ENCODE results near the gene HSPA1L.

Gene HSPA1L

DNA sequence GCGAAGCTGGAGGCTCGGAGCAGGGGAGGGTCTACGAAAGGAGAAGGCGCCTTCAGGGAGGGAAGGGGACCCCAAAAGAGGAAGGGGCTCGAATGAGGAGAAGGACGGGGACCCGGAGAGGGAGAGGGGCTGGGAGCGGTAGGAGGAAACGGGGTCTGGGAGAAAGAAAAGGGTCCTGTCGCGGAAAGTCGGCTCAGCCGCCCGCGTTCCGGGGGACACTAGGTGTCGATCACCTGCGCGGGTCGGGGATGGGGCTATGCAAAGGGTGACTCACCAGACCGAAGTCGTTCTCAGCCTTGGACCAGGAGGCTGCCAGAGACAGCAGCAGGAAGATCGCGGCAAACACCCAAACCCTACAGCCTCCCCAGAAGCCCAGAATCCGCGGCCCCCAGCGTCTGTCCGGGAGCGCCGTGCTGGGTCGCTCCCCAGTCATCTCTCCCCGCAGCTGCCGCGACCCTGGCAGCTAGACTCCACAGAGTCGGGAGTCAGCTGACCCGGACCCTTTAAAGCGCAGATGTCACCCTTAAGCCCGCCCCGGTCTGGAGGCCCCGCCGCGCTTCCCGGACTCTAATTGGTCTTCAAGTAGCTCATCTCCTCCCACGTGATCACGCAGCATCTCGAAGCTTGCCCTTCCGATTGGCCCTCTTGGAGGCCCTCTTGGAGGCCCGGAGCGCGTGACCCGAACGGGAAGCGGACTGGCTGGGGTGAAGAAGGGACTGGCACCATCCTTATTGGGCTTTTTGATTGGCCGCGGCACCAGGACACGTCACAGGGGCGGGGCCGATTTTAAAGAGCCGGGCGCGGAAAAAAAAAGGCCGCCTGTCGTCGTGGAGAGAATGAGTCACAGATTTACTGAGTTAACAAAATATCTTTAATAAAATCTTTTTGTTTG is 47.5 kb upstream of the HSPA1L start, which contains the start of gene NEU1:
NEU1 (minus strand) TSS at position 478 of the 892 bp plus-strand sequence; CDS start at position 433, 45 bp downstream.
- Histone ChIP-seq H3K27me3 (ENCODE audit: insufficient read depth, low read length) (no peaks in the 10 kb centered on the region), H4K20me1 (ENCODE audit: insufficient read depth, low read length) (no peaks in the 10 kb centered on the region), H3K79me2 (ENCODE audit: insufficient read depth, low read length) (no peaks in the 10 kb centered on the region), H3F3A (ENCODE audit: insufficient read depth, low read length) (no peaks in the 10 kb centered on the region), H2AFZ (ENCODE audit: low read length) (peak within 1 kb of the TSS; percentile 77; the same call in 1 of the 2 replicates), H3K27ac (ENCODE audit: low read depth, low read length, poor library complexity, severe bottlenecking) (peak within 1 kb of the TSS; percentile 77), H3K9ac (ENCODE audit: low read length) (peak within 1 kb of the TSS; percentile 73), H3K4me2 (ENCODE audit: low read length) (peak within 1 kb of the TSS; percentile 79), H3K4me3 (ENCODE audit: low read depth, low read length, poor library complexity, severe bottlenecking) (peak within 1 kb of the TSS; percentile 78), H3K36me3 (ENCODE audit: insufficient read depth, low read length) (peaks cover 29% of the 10 kb centered on the region), H3K9me2 (ENCODE audit: low read depth, low read length) (no peaks in the 10 kb centered on the region), H3K9me3 (ENCODE audit: low read length) (no peaks in the 10 kb centered on the region), H3K4me1 (ENCODE audit: insufficient read depth, low read length, severe bottlenecking) (peaks cover 26% of the 10 kb centered on the region)
- TF ChIP-seq EZH2 (IDR thresholded peaks at IDR 0.05; ENCODE audit: borderline replicate concordance, low read length): no peak
- TF ChIP-seq, protein P1, sequence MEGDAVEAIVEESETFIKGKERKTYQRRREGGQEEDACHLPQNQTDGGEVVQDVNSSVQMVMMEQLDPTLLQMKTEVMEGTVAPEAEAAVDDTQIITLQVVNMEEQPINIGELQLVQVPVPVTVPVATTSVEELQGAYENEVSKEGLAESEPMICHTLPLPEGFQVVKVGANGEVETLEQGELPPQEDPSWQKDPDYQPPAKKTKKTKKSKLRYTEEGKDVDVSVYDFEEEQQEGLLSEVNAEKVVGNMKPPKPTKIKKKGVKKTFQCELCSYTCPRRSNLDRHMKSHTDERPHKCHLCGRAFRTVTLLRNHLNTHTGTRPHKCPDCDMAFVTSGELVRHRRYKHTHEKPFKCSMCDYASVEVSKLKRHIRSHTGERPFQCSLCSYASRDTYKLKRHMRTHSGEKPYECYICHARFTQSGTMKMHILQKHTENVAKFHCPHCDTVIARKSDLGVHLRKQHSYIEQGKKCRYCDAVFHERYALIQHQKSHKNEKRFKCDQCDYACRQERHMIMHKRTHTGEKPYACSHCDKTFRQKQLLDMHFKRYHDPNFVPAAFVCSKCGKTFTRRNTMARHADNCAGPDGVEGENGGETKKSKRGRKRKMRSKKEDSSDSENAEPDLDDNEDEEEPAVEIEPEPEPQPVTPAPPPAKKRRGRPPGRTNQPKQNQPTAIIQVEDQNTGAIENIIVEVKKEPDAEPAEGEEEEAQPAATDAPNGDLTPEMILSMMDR (IDR thresholded peaks at IDR 0.05; ENCODE audit: low read length): no peak

DNA sequence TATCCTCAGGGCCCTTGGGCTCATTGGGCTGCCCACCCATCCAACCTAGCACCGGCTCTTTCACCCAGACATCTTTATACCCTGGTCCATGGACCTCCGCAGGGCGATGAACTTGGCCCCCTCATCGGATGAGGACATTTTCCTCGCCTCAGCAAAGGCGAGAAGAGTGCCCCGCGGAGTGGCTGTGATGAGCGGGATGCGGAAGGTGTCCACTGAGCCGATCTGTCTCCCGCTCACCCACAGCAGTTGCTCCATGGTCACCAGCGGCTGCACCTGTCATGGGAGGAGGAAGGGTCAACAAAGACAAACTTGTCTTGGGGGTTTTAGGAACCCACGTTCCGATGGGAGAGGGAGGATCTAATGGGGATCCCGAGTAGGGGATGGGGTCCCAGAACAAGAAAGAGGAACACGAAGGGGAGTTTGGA is 46.8 kb upstream of the HSPA1L start:
- no peak overlapping the region for H3K27ac ChIP-seq (ENCODE audit: low read depth, low read length, poor library complexity, severe bottlenecking)
- H3K4me3 ChIP-seq (ENCODE audit: low read depth, low read length, poor library complexity, severe bottlenecking): peak overlapping the region; percentile 67
- H3K4me2 ChIP-seq (ENCODE audit: low read length): peak overlapping the region; percentile 76

DNA sequence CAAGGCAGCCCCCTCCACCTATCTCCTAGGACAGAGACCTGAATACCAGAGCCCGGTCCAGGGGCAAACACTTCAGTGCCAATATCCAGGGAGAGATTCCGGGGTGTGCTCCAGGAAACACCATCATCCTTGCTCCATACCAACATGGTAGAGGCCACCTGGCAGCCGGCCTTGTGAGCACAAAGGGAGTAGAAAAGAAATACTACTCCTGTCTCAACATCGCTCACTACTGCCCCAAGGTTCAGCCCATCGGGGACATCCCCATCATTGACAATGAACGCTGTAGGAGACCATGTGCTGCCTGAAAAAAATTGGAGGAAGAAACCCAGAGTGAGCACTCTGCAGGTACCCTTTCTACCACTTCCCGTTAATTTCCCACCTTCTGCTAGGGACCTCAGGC is 46.1 kb upstream of the HSPA1L start:
- Histone ChIP-seq H3F3A (ENCODE audit: insufficient read depth, low read length) (no peaks in the 10 kb centered on the region), H3K36me3 (ENCODE audit: insufficient read depth, low read length) (peaks cover 31% of the 10 kb centered on the region), H3K27me3 (ENCODE audit: insufficient read depth, low read length) (no peaks in the 10 kb centered on the region), H3K4me1 (ENCODE audit: insufficient read depth, low read length, severe bottlenecking) (peaks cover 26% of the 10 kb centered on the region), H4K20me1 (ENCODE audit: insufficient read depth, low read length) (no peaks in the 10 kb centered on the region), H2AFZ (ENCODE audit: low read length) (no peak overlapping the region), H3K9ac (ENCODE audit: low read length) (no peak overlapping the region), H3K27ac (ENCODE audit: low read depth, low read length, poor library complexity, severe bottlenecking) (no peak overlapping the region), H3K4me2 (ENCODE audit: low read length) (no peak overlapping the region), H3K9me3 (ENCODE audit: low read length) (no peaks in the 10 kb centered on the region), H3K9me2 (ENCODE audit: low read depth, low read length) (no peaks in the 10 kb centered on the region), H3K4me3 (ENCODE audit: low read depth, low read length, poor library complexity, severe bottlenecking) (no peak overlapping the region), H3K79me2 (ENCODE audit: insufficient read depth, low read length) (no peaks in the 10 kb centered on the region)
- TF ChIP-seq EZH2 (IDR thresholded peaks at IDR 0.05; ENCODE audit: borderline replicate concordance, low read length): no peak
- TF ChIP-seq, protein P1 (IDR thresholded peaks at IDR 0.05; ENCODE audit: low read length): no peak

More for the DNA sequence above, 46.8 kb upstream of the HSPA1L start:
- no peak for TF ChIP-seq EZH2 (IDR thresholded peaks at IDR 0.05; ENCODE audit: borderline replicate concordance, low read length)
- TF ChIP-seq, protein P1 (IDR thresholded peaks at IDR 0.05; ENCODE audit: low read length): no peak
- Histone ChIP-seq H3F3A (ENCODE audit: insufficient read depth, low read length) (no peaks in the 10 kb centered on the region), H4K20me1 (ENCODE audit: insufficient read depth, low read length) (no peaks in the 10 kb centered on the region), H3K9me3 (ENCODE audit: low read length) (no peaks in the 10 kb centered on the region), H3K9ac (ENCODE audit: low read length) (peak overlapping the region; percentile 73), H3K27me3 (ENCODE audit: insufficient read depth, low read length) (no peaks in the 10 kb centered on the region), H3K9me2 (ENCODE audit: low read depth, low read length) (no peaks in the 10 kb centered on the region), H3K79me2 (ENCODE audit: insufficient read depth, low read length) (no peaks in the 10 kb centered on the region), H3K4me1 (ENCODE audit: insufficient read depth, low read length, severe bottlenecking) (peaks cover 26% of the 10 kb centered on the region), H3K36me3 (ENCODE audit: insufficient read depth, low read length) (peaks cover 31% of the 10 kb centered on the region), H2AFZ (ENCODE audit: low read length) (no peak overlapping the region)
